H9 (cell line): ENCODE results near the gene ZNF414. TPM values are rescaled to one million over a fixed set of nuclear protein-coding genes. Genes with fewer than 3 reads are reported as not detected.

Experiments
- DNase-seq: peaks from one replicate; pipeline ENCODE4 v3.0.0-alpha.2; 2017
- H2AFZ ChIP-seq: one replicate; pipeline ENCODE4 v1.6.1; 2013; ENCODE audit warnings: mild to moderate bottlenecking, low read length, control low read depth, moderate library complexity
- H2AK5ac ChIP-seq: 2 replicates; pipeline ENCODE4 v1.6.1; 2013; ENCODE audit warnings: low read length, control low read depth, mixed read lengths; ENCODE audit not compliant: insufficient read length
- H2BK120ac ChIP-seq: one replicate; pipeline ENCODE4 v1.6.1; 2013; ENCODE audit warnings: low read depth, mild to moderate bottlenecking, low read length, control low read depth, inconsistent platforms; ENCODE audit not compliant: poor library complexity, severe bottlenecking
- H2BK12ac ChIP-seq: 2 replicates; pipeline ENCODE4 v1.6.1; 2013; ENCODE audit warnings: low read length, control low read depth, mixed read lengths, low read depth; ENCODE audit not compliant: insufficient read length
- H2BK15ac ChIP-seq: 2 replicates; pipeline ENCODE4 v1.6.1; 2013; ENCODE audit warnings: low read depth, low read length, control low read depth
- H2BK20ac ChIP-seq: one replicate; pipeline ENCODE4 v1.6.1; 2013; ENCODE audit warnings: low read depth, mild to moderate bottlenecking, low read length, control low read depth, inconsistent platforms; ENCODE audit not compliant: poor library complexity, severe bottlenecking
- H2BK5ac ChIP-seq: 2 replicates; pipeline ENCODE4 v1.6.1; 2013; ENCODE audit warnings: low read length, control low read depth, mixed read lengths; ENCODE audit not compliant: insufficient read length
- H3K14ac ChIP-seq: 2 replicates; pipeline ENCODE4 v1.6.1; 2013; ENCODE audit warnings: low read length, control low read depth; ENCODE audit not compliant: insufficient read depth
- H3K18ac ChIP-seq: 2 replicates; pipeline ENCODE4 v1.6.1; 2013; ENCODE audit warnings: low read depth, mild to moderate bottlenecking, mixed read lengths, low read length, control low read depth; ENCODE audit not compliant: insufficient read length
- H3K23ac ChIP-seq: 2 replicates; pipeline ENCODE4 v1.6.1; 2013; ENCODE audit warnings: low read length, control low read depth, mixed read lengths, low read depth; ENCODE audit not compliant: insufficient read length
- H3K23me2 ChIP-seq: 2 replicates; pipeline ENCODE4 v1.6.1; 2013; ENCODE audit warnings: low read depth, mild to moderate bottlenecking, mixed read lengths, low read length, control low read depth; ENCODE audit not compliant: insufficient read length, poor library complexity, severe bottlenecking
- H3K27ac ChIP-seq: 2 replicates; pipeline ENCODE4 v1.5.1; 2013; ENCODE audit warnings: low read length, control low read depth, mixed read lengths, low read depth; ENCODE audit not compliant: insufficient read length
- H3K27me3 ChIP-seq: 2 replicates; pipeline ENCODE4 v1.6.1; 2013; ENCODE audit warnings: low read length, control low read depth, inconsistent platforms; ENCODE audit not compliant: insufficient read depth
- H3K4ac ChIP-seq: 2 replicates; pipeline ENCODE4 v1.6.1; 2013; ENCODE audit warnings: low read depth, mild to moderate bottlenecking, control low read depth, inconsistent platforms, low read length, moderate library complexity
- H3K4me1 ChIP-seq: 2 replicates; pipeline ENCODE4 v1.6.1; 2013; ENCODE audit warnings: low read length, control low read depth, inconsistent platforms; ENCODE audit not compliant: insufficient read depth
- H3K4me2 ChIP-seq: 2 replicates; pipeline ENCODE4 v1.6.1; 2013; ENCODE audit warnings: low read length, control low read depth, mixed read lengths; ENCODE audit not compliant: insufficient read length, insufficient read depth
- H3K56ac ChIP-seq: 2 replicates; pipeline ENCODE4 v1.6.1; 2013; ENCODE audit warnings: low read depth, mild to moderate bottlenecking, mixed read lengths, low read length, control low read depth; ENCODE audit not compliant: insufficient read length
- H3K79me1 ChIP-seq: 2 replicates; pipeline ENCODE4 v1.6.1; 2013; ENCODE audit warnings: low read depth, mild to moderate bottlenecking, moderate library complexity, low read length, control low read depth, inconsistent platforms; ENCODE audit not compliant: insufficient read depth, poor library complexity, severe bottlenecking
- H3K79me2 ChIP-seq: 2 replicates; pipeline ENCODE4 v1.6.1; 2013; ENCODE audit warnings: low read length, control low read depth, inconsistent platforms; ENCODE audit not compliant: insufficient read depth
- H3K9ac ChIP-seq: 2 replicates; pipeline ENCODE4 v1.6.1; 2013; ENCODE audit warnings: low read length, control low read depth, mixed read lengths; ENCODE audit not compliant: insufficient read length; ENCODE audit errors: extremely low read depth
- H3K9me3 ChIP-seq: one replicate; pipeline ENCODE4 v1.6.1; 2013; ENCODE audit warnings: low read depth, low read length, inconsistent platforms; ENCODE audit not compliant: control insufficient read depth
- H3T11ph ChIP-seq: one replicate; pipeline ENCODE4 v1.6.1; 2013; ENCODE audit warnings: mild to moderate bottlenecking, low read length, control low read depth, inconsistent platforms
- H4K20me1 ChIP-seq: one replicate; pipeline ENCODE4 v1.6.1; 2013; ENCODE audit not compliant: control insufficient read depth, insufficient read length, insufficient read depth
- H4K5ac ChIP-seq: 2 replicates; pipeline ENCODE4 v1.6.1; 2013; ENCODE audit warnings: low read depth, mild to moderate bottlenecking, mixed read lengths, low read length, control low read depth; ENCODE audit not compliant: insufficient read length
- H4K8ac ChIP-seq: replicated peaks from 2 replicates; pipeline ENCODE4 v1.6.1; 2013; ENCODE audit warnings: low read length, control low read depth, mixed read lengths, low read depth; ENCODE audit not compliant: insufficient read length
- H4K91ac ChIP-seq: 2 replicates; pipeline ENCODE4 v1.6.1; 2013; ENCODE audit warnings: low read depth, mild to moderate bottlenecking, moderate library complexity, mixed read lengths, low read length, control low read depth; ENCODE audit not compliant: insufficient read length
- H3K27ac Mint-ChIP-seq, 3 experiments: 2 replicates in 2 of 3; 3 replicates in 1 of 3; pipeline ENCODE4 v1.8.0; 2020 to 2021; ENCODE audit warnings: mixed read lengths in 3 of 3, mild to moderate bottlenecking in 1 of 3, moderate library complexity in 1 of 3
- H3K27me3 Mint-ChIP-seq: 2 replicates; pipeline ENCODE4 v1.8.0; 2021; ENCODE audit warnings: low read depth, mild to moderate bottlenecking, moderate library complexity, mixed read lengths
- H3K36me3 Mint-ChIP-seq, 3 experiments: 2 replicates in 2 of 3; 3 replicates in 1 of 3; pipeline ENCODE4 v1.8.0; 2020 to 2021; ENCODE audit warnings: low read depth in 3 of 3, mixed read lengths in 3 of 3; ENCODE audit not compliant: insufficient read depth in 1 of 3
- H3K4me1 Mint-ChIP-seq, 2 experiments: 2 replicates each; pipeline ENCODE4 v1.8.0; 2020; ENCODE audit warnings: mixed read lengths in 2 of 2
- H3K4me3 Mint-ChIP-seq, 2 experiments: 2 replicates in 1 of 2; 3 replicates in 1 of 2; pipeline ENCODE4 v1.8.0; 2020 to 2021; ENCODE audit warnings: mild to moderate bottlenecking in 2 of 2, mixed read lengths in 2 of 2, moderate library complexity in 1 of 2
- H3K9me3 Mint-ChIP-seq, 2 experiments: 2 replicates in 1 of 2; 3 replicates in 1 of 2; pipeline ENCODE4 v1.8.0; 2020; ENCODE audit warnings: mild to moderate bottlenecking in 2 of 2, mixed read lengths in 2 of 2, moderate library complexity in 1 of 2
- WGBS: extraction: QIAGEN DNeasy Blood & Tissue Kit; methylation state at CpG from one replicate; pipeline ENCODE4 v1.1.7; 2013; ENCODE audit warnings: missing lambda C conversion rate, low lambda C conversion rate, mixed read lengths; ENCODE audit not compliant: insufficient read length; ENCODE audit errors: extremely low coverage; 5-methylcytosine and 5-hydroxymethylcytosine counted together
- total RNA-seq: library from RNA; stranded (reverse); gene quantifications from 2 replicates; pipeline ENCODE4 v1.2.1, GENCODE V29; 2021
- TF ChIP-seq, protein P1 (sequence below): fragments of 200-600 bp; sonication (generic); conservative IDR thresholded peaks from 3 replicates; pipeline ENCODE4 v1.8.0; 2021; ENCODE audit warnings: antibody characterized with exemption, mild to moderate bottlenecking

Gene ZNF414
- total RNA-seq, 1 experiment from 2014 or later: 29.3 TPM

- Histone ChIP-seq H3K27me3 (no peaks in the 10 kb centered on the region), H2BK5ac (no peak overlapping the region), H3T11ph (no peak overlapping the region), H2BK120ac (no peak overlapping the region), H2BK20ac (no peak overlapping the region), H3K4ac (no peak overlapping the region), H3K27ac (no peak overlapping the region), H3K4me2 (no peak overlapping the region), H4K91ac (no peak overlapping the region), H3K4me1 (no peaks in the 10 kb centered on the region), H3K23me2 (no peaks in the 10 kb centered on the region), H3K23ac (no peak overlapping the region), H3K9ac (no peak overlapping the region), H3K18ac (no peak overlapping the region), H2AK5ac (no peak overlapping the region), H2BK12ac (no peak overlapping the region), H3K56ac (no peak overlapping the region), H4K5ac (no peak overlapping the region), H3K14ac (no peak overlapping the region; the same call in 1 of the 2 replicates), H4K8ac (no peak overlapping the region), H2BK15ac (no peak overlapping the region), H3K9me3 (no peaks in the 10 kb centered on the region), H3K79me2 (no peaks in the 10 kb centered on the region), H3K79me1 (no peaks in the 10 kb centered on the region), H4K20me1 (no peaks in the 10 kb centered on the region), H2AFZ (no peak overlapping the region)
- no peaks in the 10 kb centered on the region for H3K9me3 Mint-ChIP-seq
- no peak for DNase-seq
- no CpG with 5 or more reads among the region's 41 CpGs for WGBS
- H3K4me3 Mint-ChIP-seq: no peak overlapping the region
- peak overlapping the region in 1 of 3 experiments; percentile 74; a peak in 1 of 7 replicates for H3K27ac Mint-ChIP-seq
- TF ChIP-seq, protein P1, sequence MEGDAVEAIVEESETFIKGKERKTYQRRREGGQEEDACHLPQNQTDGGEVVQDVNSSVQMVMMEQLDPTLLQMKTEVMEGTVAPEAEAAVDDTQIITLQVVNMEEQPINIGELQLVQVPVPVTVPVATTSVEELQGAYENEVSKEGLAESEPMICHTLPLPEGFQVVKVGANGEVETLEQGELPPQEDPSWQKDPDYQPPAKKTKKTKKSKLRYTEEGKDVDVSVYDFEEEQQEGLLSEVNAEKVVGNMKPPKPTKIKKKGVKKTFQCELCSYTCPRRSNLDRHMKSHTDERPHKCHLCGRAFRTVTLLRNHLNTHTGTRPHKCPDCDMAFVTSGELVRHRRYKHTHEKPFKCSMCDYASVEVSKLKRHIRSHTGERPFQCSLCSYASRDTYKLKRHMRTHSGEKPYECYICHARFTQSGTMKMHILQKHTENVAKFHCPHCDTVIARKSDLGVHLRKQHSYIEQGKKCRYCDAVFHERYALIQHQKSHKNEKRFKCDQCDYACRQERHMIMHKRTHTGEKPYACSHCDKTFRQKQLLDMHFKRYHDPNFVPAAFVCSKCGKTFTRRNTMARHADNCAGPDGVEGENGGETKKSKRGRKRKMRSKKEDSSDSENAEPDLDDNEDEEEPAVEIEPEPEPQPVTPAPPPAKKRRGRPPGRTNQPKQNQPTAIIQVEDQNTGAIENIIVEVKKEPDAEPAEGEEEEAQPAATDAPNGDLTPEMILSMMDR: no peak
- H3K27me3 Mint-ChIP-seq: peaks cover 3% of the 10 kb centered on the region
- H3K4me1 Mint-ChIP-seq: peaks cover 7 to 23% of the 10 kb centered on the region in 2 experiments
- H3K36me3 Mint-ChIP-seq: no peaks in the 10 kb centered on the region; a peak in 1 of 7 replicates
Measured at GRCh38 chr19:8499048-8499833, 14.7 kb downstream of the ZNF414 start.
